ENCODE results near the gene TBC1D4. TPM values are rescaled to one million over a fixed set of nuclear protein-coding genes. Genes with fewer than 3 reads are reported as not detected.

The TBC1D4 gene
- total RNA-seq, 6 experiments from 2014 or later, result 7.7 to 18.6 (median 10.3) TPM

DNA sequence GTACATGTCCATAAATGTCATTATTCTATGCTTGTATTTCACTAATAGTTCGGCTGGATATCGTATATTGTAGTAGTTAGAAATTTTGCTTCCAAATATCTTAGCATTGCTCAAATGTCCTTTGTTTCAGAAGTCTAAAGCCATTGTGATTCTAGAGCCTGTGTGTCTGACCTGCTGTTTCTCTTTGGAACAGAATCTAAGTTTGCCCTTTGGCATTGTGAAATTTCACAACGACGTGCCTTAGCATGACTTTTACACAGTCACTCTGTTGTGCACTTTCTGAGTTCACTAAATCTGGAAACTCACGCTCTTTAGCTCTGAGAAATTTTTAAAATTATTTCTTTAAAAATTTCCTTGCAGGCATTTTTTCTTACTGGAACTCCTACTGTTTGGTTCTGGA is 152.2 kb downstream of the TBC1D4 start:
- Histone ChIP-seq H3K36me3 (no peaks in the 10 kb centered on the region), H3K4me3 (no peak overlapping the region), H3K27ac (peak overlapping the region in 1 of 3 donors; percentile 63), H3K4me1 (peaks cover 0 to 22% (median 2%) of the 10 kb centered on the region in 4 donors), H3K9me3 (no peaks in the 10 kb centered on the region), H3K27me3 (no peaks in the 10 kb centered on the region)
- 28% methylated on average over 5 of the region's 5 CpGs for WGBS (ENCODE audit: insufficient coverage, low coverage, low lambda C conversion rate, missing lambda C conversion rate)
- ATAC-seq (peak; percentile 89 to 95 (median 92)), DNase-seq (peak in 1 of 3 donors; percentile 55)
- TF ChIP-seq POLR2A (IDR thresholded peaks at IDR 0.05), result no peak
- TF ChIP-seq, protein P1, sequence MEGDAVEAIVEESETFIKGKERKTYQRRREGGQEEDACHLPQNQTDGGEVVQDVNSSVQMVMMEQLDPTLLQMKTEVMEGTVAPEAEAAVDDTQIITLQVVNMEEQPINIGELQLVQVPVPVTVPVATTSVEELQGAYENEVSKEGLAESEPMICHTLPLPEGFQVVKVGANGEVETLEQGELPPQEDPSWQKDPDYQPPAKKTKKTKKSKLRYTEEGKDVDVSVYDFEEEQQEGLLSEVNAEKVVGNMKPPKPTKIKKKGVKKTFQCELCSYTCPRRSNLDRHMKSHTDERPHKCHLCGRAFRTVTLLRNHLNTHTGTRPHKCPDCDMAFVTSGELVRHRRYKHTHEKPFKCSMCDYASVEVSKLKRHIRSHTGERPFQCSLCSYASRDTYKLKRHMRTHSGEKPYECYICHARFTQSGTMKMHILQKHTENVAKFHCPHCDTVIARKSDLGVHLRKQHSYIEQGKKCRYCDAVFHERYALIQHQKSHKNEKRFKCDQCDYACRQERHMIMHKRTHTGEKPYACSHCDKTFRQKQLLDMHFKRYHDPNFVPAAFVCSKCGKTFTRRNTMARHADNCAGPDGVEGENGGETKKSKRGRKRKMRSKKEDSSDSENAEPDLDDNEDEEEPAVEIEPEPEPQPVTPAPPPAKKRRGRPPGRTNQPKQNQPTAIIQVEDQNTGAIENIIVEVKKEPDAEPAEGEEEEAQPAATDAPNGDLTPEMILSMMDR (IDR thresholded peaks at IDR 0.05), result no peak
- intact Hi-C loops (cut with DNase I), result no loop called here

DNA sequence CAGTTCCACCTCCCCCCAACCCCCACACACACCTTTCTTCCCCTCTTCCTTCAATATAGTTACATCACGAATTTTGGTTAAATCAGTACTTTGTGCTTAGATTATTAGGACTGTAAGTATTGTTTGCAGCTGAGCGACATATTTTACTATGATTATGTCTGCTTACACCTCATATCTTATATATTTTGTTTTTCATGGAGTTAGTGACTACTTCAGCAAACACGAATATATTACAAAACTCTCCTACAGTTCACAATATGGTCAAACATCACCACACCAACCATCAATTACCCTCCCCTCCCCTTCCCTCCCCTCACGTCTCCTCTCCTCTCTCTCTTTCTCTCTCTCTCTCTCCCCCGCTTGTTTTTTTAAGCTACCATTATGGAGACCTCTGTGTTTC is 152.9 kb downstream of the TBC1D4 start:
- TF ChIP-seq, protein P1 (IDR thresholded peaks at IDR 0.05), result no peak
- TF ChIP-seq POLR2A (IDR thresholded peaks at IDR 0.05), result no peak
- intact Hi-C loops (cut with DNase I), result no loop called here
- Histone ChIP-seq H3K27me3 (no peaks in the 10 kb centered on the region), H3K27ac (peak overlapping the region in 1 of 3 donors; percentile 63), H3K36me3 (no peaks in the 10 kb centered on the region), H3K4me3 (no peak overlapping the region), H3K9me3 (no peaks in the 10 kb centered on the region), H3K4me1 (peaks cover 0 to 22% (median 2%) of the 10 kb centered on the region in 4 donors)
- ATAC-seq (no peak), DNase-seq (no peak)
- 65% methylated on average over 4 of the region's 5 CpGs for WGBS (ENCODE audit: insufficient coverage, low coverage, low lambda C conversion rate, missing lambda C conversion rate)

DNA sequence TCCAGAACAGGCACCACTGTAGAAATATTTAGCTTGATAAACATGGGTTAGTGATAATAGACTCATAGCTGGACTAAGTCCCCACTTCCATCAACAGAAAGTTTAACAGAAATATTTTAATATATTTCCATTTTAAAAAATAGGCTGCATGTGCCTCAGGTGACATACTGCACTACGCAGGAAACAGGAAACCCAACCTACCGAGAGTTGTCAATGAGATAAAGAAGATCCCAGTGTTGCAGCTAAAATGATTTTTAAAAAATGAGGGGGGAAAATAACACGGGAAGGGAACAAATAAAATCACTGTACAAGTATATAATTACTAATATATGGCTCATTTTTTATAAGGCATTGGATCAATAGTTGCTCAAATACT is 154.8 kb downstream of the TBC1D4 start:
- ATAC-seq (no peak), DNase-seq (no peak)
- no peak for TF ChIP-seq POLR2A (IDR thresholded peaks at IDR 0.05)
- TF ChIP-seq, protein P1 (IDR thresholded peaks at IDR 0.05), result no peak
- intact Hi-C loops (cut with DNase I), result no loop called here
- Histone ChIP-seq H3K27me3 (no peaks in the 10 kb centered on the region), H3K27ac (no peak overlapping the region), H3K4me3 (no peak overlapping the region), H3K9me3 (no peaks in the 10 kb centered on the region), H3K36me3 (no peaks in the 10 kb centered on the region), H3K4me1 (peaks cover 0 to 14% (median 2%) of the 10 kb centered on the region in 4 donors)
- 58% methylated on average over 3 of the region's 3 CpGs for WGBS (ENCODE audit: insufficient coverage, low coverage, low lambda C conversion rate, missing lambda C conversion rate)

DNA sequence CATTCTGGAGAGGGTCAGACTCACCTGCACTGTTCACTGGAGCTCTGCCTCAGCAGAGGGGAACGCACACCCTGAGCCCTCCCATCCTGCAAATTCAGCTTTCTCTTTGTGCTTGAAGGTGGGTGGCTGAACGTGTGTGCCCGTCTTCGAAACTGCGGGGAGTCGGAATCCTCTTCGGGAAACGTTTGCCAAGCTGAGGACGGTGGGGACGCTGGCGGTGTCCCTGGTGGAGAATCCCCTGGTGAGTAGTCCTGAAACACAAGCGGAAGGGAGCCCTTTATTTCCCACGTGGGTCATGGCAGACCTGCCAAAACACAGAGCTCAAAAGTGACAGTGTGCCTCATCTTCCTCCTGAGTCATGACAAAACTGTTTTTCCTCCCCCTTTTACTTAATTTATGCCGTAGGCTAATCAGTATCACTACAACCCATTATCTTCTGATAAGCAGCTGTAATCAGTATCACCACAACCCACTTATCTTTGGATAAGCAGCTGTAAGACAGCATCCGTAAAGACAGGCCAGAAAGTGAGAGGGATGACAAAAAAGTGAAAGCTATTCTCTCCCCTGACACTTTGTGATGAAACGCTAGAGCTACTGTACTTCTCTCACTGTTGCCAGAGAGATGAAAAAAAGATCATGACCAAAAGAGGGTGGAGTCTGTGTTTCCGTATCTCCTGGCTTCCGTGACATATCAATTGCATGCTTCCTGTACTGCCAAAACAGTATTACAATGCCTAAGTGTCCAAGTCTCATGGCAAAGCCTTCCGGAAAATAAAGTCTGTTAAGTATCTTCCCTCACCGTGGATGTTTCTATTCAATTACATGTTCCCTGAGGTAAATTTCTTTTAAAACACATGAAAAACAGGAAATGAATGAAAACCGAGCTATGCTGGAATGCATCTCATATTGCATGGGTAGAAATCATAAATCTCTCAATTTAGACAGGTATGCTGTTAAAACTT is 155.5 kb downstream of the TBC1D4 start:
- ATAC-seq, result peak; percentile 52 to 68 (median 58)
- 64% methylated on average over 20 of the region's 21 CpGs for WGBS (ENCODE audit: insufficient coverage, low coverage, low lambda C conversion rate, missing lambda C conversion rate)
- Histone ChIP-seq H3K9me3 (no peaks in the 10 kb centered on the region), H3K4me3 (no peak overlapping the region), H3K36me3 (no peaks in the 10 kb centered on the region), H3K27ac (peak overlapping the region in 1 of 3 donors; percentile 8), H3K4me1 (peaks cover 0 to 14% (median 2%) of the 10 kb centered on the region in 4 donors), H3K27me3 (no peaks in the 10 kb centered on the region)
- intact Hi-C loops (cut with DNase I), result no loop called here
- DNase-seq, result no peak
- TF ChIP-seq POLR2A (IDR thresholded peaks at IDR 0.05), result no peak
- TF ChIP-seq, protein P1 (IDR thresholded peaks at IDR 0.05), result no peak

Data from right lobe of liver (tissue), 6 donors.